GF-D8 (cell line): ENCODE data around the gene AMFR.

Source experiments
- DNase-seq: peaks from one replicate; lab custom pipeline; 2025; lab: John Stamatoyannopoulos, UW

AMFR gene

DNA sequence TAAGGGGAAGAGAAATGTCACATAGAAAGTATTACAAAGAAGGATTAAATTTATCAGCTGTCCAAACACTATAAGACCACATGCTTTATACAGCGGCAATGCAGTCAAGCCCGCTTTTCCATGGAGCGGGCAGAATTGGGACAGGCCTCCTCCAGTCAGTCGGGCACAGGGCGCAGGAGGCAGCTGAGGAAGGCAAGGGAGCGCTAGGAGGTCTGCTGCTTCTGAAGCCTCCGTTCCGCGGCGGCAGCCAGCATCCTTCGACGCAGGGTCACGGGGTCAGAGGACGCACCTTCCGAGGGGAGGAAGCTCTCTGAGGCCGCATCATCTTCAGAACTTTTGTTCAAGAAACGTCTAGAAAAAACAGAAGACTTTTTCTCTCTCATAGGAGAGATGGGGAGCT lies 62.6 kb downstream of the AMFR start:
- no peak for DNase-seq

DNA sequence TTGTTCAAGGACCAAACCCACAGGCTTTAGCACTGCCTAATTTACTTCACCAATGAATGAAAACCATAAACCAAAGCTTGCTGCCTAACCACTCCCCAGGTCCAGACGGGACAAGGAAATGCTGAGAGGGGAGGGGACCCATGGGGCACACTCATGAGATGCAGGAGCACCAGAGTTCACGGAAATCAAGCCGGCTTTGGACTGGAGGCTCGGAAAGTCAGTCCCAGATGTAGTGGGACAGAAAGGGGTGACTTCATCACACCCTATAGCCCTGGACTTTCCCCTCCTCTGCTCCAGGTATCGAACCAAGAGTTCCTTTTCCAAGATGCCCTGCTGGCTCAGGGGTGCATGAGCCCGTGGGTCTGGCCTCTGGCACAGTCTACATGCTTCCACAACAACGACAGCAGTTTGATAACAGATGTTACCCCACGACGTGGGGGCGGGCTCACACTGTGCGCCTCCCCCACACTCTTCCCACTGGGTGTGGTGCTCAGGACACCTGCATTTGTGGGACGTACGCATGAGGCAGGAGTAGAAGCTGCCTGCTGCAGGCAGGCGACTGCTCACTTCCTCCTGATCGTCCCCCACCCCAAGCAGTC lies 63.2 kb downstream of the AMFR start:
- DNase-seq, result no peak

DNA sequence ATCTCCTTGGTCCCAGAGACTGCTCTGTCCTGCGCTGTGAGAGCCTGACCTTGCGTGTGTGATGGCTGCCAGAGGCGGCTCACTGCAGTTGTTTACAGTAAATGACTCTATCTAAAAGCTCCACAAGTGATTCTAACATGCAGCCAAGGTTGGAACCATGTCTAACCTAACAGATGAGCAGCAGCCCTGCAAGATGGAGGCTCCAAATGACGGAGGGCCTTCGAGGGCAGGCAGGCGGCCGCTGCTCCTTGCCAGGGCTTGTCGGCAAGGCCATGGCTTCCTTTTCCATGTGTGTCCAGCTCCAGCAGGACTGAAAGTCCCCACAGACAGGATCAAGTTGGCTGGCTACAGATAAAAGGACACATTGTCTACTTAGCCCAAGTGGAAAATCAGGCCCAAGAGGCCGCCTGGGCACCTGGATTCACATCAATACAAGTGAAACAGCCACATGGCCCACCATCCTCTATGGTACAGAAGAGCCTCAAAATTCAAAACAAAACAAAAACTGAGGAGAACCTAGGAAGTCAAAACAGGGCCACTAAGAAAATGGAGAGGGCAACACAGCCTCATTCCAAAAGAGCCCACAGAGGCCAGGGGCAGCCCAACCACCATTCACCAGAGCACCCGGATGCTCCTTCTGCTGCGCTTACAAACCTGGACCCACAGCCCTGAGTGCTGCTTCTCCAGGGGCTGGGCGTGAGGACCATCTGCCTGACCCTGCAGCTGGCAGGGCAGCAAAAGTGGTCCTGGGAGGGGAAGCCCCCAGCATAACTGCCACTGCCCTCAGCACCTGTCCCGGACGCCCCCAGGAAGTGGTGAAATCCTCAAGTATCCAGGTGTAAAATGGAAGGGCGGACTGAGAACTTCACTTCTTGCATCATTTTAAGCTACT lies 65.0 kb downstream of the AMFR start:
- DNase-seq, result no peak

DNA sequence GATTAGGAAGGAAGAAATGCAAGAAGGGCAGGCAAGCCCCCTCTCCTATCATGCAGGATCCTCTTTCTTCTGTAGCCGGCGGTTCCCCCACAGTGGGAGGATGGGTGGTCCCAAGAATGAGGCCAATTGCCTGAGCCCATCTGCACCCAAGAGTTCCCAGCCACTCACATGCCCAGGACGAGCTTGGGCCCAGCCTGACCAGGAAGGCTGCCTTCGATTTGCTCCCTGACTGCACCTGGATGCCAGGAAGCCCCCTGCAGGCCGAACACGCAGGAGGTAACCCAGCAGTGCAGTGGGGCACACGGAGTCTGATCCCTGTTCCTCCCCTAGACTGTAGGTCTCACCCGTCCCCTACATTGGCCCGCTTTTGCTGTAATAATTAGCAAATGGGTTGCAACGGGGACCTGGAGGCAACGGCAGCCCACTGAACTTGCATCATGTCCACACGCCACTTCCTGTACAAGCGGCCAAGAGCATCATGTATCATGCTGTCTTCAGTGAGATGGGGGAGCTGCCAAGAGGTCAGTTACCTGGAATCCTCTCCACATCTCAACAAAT lies 67.5 kb downstream of the AMFR start:
- DNase-seq, result no peak

DNA sequence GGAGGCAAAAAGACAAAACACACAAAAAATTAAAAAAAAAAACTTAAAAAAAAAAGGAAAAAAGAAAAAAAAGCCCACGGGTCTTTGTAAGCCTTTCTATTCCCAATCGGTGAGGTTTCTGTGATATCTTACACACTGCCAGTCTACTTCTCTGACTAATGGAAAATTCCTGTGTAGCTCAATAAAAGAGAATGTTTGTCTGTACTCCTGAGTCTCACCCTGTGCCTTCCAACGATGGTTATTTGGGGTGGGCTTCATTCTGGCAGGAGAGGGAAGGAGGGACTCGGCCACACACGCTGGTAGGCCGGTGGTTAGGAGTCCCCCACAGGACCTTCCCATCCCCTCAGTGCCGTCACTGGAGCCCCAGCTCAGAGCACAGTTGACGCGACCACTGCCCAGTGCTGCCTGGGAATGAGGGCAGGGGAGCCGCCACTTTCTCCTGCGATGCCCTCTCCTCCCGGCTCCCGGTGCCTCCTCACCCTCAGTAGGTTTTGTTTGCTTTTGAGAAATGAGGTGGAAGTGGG lies 68.0 kb downstream of the AMFR start:
- DNase-seq, result no peak

DNA sequence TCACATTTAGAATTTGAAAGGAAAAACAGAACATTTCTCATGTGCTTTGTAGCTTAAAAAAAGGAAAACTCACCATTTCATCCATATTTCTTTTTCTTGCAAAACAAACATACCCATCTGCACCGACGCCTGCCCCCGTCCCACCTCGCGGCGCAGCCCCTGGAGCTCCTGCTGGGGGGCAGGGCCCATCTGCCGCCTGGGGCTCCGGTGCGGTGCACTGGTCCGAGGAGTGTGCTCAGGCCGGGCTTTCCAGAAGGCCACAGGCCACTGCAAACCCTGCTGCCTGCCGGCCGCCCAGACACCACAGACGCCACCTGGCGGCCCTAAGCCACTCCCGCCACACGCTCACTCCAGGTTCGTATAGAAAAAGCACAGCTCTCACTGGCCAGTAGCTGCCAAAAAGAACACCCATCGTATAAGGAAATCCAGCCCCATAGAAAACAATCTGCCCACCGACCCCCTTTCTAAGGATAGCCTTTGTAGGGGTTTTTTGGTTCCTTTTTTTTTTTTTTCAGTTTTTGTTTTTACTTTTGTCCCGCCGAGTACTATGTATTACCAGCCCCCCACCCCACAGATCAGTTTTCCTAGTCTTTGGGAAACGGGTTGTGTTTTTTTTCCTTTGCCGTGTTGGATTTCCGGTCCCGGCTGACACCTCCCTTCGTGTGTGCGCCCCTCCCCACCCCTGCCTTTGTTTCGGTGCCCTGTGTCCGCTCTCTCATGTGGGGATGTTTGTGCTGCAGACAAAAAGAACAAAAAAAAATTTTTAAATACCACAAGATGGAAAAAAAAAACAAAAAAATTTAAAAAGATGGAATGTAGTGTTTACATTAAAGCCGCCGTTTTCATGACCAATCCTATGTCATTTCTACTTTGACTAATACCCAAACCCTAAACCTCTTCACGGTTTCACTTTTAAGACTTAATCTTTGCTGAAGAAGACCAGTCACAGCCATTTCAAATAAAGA lies 68.8 kb downstream of the AMFR start:
- peak; percentile 55 for DNase-seq

DNA sequence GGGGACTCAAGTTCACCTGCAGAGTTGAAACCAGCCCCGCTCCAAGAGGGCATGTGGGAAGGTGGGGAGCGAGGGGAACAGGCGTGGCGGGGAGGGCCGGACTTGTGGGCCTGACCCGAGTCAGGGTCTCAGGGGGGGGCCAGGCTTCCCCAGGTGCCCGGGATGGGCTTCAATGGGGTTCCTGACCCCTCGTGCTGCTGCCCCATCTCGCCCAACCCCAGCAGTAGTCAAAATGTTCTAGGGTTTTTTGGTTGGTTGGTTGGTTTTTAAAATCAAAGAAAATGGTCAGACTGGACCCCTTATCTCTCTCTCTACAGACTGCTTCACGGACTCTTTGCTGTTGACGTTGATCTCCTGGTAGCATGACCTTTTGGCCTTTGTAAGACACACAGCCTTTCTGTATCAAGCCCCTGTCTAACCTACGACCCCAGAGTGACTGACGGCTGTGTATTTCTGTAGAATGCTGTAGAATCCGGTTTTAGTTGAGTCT lies 69.5 kb downstream of the AMFR start:
- DNase-seq, result no peak

DNA sequence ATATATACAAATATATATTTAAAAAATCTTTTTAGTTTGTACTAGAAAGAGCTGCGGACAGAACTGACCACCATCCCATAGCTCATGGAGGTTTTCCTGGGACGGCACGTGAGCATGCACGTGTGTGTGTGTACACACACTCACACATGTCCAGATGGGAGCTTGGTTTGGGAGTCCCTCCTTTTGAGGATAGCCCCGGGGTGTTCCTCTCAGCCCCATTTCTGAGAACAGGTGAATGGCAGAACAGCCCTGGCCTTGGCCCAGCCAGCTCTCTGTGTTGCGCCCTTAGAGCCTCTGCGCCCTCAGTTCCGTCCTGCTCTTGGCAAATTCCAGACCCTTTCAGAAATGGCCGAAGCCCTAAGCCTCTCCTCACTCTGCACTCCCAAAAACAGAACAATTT lies 70.1 kb downstream of the AMFR start:
- no peak for DNase-seq

DNA sequence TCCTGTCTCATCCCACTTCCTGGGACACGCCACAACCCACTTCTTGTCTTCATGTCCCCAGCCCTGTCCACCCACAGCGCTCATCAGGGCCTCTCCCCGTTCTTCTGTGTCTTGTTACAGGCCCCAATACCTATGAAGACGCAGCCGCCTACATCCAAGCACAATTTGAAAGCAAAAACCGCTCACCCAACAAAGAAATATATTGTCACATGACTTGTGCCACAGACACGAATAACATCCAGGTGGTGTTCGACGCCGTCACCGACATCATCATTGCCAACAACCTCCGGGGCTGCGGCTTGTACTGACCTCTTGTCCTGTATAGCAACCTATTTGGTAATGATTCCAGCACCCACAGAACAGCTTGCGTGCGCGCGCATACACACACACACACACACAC lies 70.6 kb downstream of the AMFR start:
- DNase-seq, result no peak

DNA sequence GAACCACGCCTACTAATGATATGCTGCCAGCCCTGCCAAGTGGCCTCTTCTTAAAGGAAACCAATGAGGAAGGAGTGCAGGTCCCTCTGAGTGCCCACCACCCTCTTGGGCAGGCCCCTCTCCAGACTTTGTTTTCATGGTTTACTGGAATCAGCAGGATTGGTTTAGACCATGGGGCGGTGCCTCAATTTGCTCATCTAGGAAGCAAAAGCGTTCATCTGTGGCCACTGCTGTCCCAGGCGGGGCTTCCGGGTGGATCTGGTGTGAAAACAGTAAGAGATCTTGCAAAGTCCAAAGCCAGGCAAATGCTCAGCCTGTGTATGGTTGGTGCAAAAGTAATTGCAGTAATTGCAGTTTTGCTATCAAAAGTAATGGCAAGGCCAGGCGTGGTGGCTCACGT lies 71.3 kb downstream of the AMFR start:
- DNase-seq, result no peak

DNA sequence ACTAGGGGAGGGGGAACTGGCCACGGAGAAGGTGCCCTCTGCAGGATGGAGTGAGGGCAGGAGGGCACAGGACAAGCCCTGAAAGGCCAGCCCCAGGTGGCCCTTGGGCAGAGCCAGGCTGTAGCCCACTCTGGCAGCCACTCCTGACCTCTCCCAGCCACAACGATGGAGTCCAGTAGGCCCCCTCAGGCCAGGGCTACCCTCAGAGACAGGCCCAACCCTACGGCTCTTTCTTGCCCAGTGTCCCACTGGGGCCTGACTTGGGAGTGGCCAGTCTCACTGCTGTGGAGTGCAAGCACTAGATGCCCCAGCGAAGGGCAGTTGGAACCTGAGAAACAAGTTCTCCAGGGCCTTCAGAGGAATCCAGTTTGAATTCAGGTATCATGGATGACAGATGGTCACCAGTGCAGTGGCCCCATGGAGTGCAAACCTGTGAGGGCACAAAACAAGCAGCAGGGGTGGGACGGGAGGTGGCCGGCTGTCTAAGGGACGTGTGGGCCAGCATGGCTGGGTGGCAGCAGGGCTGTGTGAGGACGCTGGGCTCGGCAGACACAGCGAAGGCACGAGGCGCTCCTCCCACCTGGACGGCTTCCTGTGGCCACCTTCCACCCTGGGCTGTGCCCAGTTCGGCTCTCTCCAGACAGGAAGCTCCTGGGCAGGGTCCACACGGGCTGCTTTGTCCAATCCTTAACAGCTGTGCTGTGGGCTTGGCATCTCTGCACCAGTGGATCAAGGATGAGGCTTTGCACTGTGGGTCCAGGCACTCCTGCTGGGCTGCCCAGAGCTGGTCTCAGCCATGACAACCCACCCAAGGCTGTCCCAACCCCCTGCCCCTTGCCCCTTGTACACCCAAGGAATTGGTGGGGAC lies 72.1 kb downstream of the AMFR start:
- no peak for DNase-seq

DNA sequence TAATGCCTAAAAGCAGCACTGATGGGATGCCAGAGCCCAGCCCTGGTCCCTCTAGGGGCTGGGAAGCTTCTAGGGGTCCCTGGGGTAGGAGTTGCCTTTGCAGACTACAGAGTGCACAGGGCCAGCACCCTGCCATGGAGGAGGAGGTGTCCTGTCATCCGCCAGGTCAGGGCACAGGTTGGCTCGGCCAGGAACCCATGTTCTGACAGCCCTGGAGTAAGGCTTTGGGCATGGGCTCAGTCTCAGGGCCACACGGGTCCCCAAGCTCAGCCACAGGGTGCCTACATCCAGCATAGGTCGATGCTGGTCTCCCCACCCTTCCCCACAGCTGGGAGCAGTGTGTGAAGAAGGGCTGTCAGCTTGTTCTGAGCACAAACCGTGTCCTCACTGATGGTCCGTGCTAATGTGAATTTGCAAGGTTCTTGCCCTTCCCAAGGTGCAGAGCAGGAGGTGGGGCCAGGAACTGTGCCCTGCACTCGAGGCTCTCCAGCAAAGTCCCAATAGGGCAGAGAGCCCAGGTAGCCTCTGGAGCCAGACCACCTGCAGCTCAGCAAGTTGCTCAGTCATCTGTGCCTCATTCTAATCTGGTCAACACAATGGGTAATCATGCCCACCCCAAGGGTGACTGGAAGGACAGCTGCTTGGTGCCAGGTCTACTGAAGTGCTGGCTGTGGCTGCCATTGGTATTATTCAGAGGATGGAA lies 72.8 kb downstream of the AMFR start:
- DNase-seq, result no peak

DNA sequence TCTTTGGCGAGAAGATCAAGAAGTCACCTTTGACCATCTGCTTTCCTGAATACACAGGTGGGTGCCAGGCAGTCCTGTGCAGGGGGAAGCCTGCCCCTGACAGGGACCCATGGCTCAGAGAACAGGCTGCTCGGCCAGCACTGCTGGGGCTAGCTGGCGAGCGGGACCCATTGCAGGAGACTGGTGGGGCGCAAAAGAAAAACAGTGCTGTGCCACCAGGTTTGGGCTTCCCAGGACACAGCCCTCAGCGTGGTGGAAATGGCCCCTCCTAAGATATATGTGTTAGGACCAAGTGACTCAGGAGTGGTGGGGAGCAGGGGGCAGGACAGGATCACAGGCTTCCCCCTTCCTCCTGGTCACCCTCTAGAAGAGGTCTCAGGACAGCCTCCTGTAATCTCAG lies 73.9 kb downstream of the AMFR start:
- DNase-seq, result no peak

DNA sequence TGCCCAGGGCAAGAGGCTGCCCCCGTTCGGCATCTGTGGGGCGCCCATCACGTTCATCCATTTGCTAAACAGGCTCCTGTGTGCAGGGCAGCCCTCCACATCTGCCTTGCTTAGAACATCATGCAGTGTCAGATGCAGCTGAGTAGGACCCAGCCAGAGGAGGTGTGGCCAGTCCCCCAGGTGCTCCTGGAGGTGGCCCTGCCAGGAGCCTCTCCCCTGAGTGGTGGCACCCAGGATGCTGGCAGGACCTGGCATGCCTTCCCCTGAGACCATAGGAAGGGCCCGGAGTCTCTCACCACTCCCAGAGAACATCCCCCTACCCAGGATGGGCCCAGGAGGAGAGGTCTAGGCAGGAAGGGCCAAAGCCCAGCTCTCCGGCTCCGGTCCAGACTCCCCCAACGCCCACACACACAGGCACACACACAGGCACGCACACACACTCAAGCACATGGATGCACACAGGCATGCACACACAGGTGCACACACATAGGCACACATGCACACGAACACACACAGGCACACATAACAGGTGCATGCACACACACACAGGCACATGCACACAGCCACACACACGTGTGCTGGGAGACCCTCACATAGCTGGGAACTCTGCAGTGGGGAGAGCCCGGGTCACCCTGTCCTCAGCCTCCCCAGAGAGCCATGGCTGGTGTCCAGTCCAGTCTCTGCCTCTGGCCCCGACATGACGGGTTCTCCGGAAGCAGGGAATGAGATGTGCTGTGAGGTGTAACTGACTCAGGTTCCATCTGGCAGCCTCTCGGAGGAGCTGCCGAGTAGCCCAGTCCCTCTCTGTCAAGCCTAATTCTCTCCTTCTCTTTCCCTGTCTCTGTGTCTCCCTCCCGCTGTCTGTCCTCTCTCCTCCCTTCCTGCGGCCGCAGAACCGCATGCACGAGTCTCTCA lies 74.6 kb downstream of the AMFR start:
- no peak for DNase-seq

DNA sequence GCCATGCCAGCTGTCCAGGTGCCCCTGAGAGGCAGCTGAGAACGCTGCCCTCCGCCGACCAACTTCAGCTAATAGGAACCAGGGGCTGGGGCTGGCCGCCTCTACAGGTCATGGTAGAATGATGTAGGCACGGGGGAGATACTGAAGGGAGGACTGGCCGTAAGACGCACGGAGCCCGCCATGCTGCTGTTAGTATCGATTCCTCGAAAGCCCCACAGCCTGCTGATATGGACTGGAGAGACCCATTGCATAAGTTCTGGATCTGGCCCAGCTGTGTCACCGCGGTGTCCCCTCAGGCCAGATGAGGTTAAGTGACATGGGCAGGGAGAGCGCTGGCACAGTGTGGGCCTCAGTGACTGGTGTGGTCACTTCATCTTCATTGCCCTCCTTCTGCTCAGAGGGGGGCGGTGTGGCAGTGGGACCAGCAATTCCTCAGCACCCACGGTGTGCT lies 75.6 kb downstream of the AMFR start:
- no peak for DNase-seq

DNA sequence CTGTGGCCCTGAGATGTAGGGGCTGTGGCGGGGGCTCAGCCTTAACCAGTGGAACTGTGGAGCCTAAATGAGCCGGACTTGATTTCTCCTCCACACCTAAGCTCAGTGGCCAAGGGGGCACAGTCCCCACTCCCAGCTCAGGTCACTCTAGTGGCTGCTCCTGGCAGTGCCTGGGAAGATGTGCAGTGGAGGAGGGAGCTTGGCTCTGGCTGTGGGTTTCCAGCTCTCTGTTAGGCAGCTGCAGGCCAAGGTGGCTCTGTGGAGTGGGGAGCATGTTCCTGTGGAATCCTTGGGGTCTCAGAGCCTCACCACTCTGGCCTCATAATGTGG lies 76.3 kb downstream of the AMFR start:
- no peak for DNase-seq

DNA sequence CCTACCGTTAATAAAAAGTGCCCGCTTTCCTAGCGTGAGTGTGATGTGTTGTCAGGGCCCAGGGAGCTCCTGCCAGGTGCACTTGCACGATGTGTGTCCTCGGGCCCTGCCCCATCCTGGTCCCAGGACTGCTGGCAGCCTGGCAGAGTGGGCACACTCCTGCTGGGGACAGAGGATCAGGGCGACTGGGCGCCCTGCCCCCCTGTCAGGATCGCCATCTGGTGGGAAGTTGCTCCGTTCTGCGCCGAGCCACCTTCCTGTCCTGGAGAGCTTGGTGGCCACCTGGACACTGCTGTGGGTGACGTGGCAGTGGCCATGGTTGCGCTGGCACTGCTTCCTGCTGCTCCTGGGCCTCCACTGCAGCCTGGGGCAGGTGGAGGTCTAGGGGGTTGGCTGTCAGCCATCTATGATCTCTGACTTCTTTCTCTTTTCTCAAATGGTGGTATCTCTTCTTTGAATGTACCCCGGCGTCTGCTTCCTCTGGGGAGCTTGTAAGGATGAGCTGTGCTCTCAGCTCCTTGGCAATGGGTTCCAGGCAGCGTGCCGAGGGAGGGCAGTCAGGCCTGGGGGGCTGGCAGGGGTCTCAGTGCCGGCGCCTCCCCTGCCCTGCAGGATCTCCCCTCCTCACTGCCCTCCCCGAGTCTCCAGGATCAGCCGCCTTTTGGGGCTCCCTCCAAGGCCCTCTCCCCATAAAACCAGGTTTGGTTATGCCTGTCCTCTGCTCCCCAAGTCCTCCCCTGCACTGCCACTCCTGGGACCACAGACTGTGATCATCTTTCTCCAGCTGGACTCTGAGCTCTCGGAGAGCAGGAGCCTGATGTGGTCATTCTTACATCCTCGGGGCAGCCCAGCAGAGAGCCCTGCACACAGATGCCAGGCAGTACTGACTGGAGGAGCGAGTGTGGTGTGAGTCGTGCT lies 76.9 kb downstream of the AMFR start:
- no peak for DNase-seq

DNA sequence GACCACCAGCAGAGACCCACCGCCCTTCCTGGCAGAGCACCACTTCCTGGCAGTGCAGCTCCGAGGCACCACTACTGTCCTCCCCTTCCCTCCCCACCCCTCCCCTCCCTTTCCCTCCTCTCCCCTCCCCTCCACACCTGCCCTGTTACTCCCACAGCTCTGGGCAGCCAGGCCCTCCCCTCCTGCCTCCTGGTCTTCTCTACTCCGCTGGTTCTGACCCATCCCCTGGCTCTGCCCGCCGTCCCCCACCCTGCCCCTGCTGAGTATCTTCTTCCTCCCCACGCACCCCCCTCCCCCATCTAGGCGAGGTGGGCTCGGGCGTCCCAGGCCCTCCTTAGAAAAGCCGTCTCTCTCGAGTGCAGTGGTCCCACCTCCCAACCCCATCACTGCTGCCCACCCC lies 77.7 kb downstream of the AMFR start:
- DNase-seq, result no peak
